Brain microvascular endothelial cell (primary cell): ENCODE data around the gene CCSAP.

Experiments
- DNase-seq: peaks from one replicate; pipeline ENCODE4 v3.0.0-alpha.2; 2020
- H3K27ac ChIP-seq: fragments of 250-450 bp; sonication (Bioruptor Pico); 2 replicates; pipeline ENCODE4 v1.5.1; 2020; ENCODE audit warnings: mild to moderate bottlenecking, moderate library complexity
- H3K27me3 ChIP-seq: fragments of 250-450 bp; sonication (Bioruptor Pico); replicated peaks from 2 replicates; pipeline ENCODE4 v1.5.1; 2020; ENCODE audit warnings: mild to moderate bottlenecking
- H3K36me3 ChIP-seq: fragments of 250-450 bp; sonication (Bioruptor Pico); replicated peaks from 2 replicates; pipeline ENCODE4 v1.5.1; 2020; ENCODE audit warnings: mild to moderate bottlenecking
- H3K4me3 ChIP-seq: 2 replicates; pipeline ENCODE4 v1.5.1; 2011; ENCODE audit warnings: low read depth, mild to moderate bottlenecking, control low read depth, low read length, moderate library complexity
- CTCF ChIP-seq: IDR thresholded peaks from 2 replicates; pipeline ENCODE4 v1.5.1; 2011; ENCODE audit warnings: low read depth, mild to moderate bottlenecking, moderate library complexity, low read length, control low read depth, inconsistent platforms; ENCODE audit errors: missing control alignments
- in situ Hi-C: cut with HindIII; loops from 2 replicates; pipeline ENCODE4 v1.10.0; 2017; ENCODE audit warnings: low sequenced_read_pairs, low pct_ligation_motif_present

Gene CCSAP, protein sequence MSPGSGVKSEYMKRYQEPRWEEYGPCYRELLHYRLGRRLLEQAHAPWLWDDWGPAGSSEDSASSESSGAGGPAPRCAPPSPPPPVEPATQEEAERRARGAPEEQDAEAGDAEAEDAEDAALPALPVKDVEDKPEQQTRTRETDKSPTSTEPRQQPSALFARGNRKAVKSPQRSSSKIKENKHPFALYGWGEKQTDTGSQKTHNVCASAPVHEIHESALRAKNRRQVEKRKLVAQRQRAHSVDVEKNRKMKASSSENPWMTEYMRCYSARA

GRCh38 chr1:229342656-229343569 is at the start of gene CCSAP:
TSS of gene CCSAP (minus strand) at chr1:229343047. CDS start at chr1:229342465, 582 bp downstream.
- no peak for TF ChIP-seq CTCF

DNA sequence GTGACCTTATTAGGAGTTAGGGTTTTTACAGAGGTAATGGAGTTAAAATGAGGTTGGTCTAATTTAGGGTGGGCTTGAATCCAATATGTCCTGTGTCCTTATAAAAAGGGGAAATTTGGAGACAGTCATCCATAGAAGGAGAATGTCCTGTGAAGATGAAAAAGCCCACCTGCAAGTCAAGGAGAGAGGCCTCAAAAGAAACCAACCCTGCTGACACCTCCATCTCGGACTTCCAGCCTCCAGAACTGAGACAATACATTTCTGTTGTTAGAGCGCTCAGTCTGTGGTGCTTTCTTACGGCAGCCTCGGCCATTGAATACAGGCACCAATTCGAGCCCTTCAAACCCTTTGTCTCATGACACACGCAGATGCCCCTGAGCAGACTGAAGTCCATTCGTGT is 47.3 kb upstream of the CCSAP start:
- H3K27ac ChIP-seq = no peak overlapping the region
- in situ Hi-C loops = no loop called here
- no peaks in the 10 kb centered on the region for H3K27me3 ChIP-seq
- no peaks in the 10 kb centered on the region for H3K36me3 ChIP-seq
- no peak for TF ChIP-seq CTCF
- H3K4me3 ChIP-seq = no peak overlapping the region
- no peak for DNase-seq

More at GRCh38 chr1:229342656-229343569, at the start of gene CCSAP:
- in situ Hi-C loops = no loop called here
- Histone ChIP-seq H3K27ac (peak within 1 kb of the TSS; percentile 14), H3K36me3 (no peaks in the 10 kb centered on the region), H3K4me3 (peak within 1 kb of the TSS; percentile 77), H3K27me3 (no peaks in the 10 kb centered on the region)
- no peak for DNase-seq

GRCh38 chr1:229388897-229389580 is 46.2 kb upstream of the CCSAP start:
- Histone ChIP-seq H3K27ac (peak overlapping the region; percentile 8), H3K36me3 (no peaks in the 10 kb centered on the region), H3K4me3 (no peak overlapping the region), H3K27me3 (no peaks in the 10 kb centered on the region)
- no peak for TF ChIP-seq CTCF
- in situ Hi-C loops = no loop called here
- DNase-seq = peak; percentile 22

DNA sequence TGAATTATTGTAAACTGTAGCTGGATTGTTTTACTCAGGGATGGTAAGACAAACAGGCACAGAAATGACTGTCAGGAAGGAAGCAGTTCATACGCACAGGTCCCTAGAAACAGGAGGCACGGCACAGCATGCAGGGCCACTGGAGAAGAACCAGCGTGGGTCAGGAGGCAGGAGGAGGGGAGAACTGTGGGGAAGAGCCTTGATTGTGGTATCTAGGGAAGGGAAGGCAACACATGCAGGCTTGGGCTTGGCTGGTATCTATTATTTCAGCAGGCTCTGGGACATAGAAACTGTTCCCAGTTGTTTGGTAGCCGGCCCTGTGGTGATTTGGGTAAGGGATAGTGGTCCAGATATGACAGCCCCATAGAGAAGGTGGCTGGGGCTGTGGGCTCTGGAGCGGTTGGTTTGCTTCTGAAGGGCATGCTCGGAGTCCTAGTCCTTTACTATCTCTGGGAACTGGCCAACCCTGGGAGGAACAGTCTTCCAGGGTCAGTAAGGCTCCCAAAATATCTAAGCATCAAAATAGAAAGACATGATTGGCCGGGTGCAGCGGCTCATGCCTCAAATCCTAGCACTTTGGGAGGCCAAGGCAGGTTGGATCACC is 43.1 kb upstream of the CCSAP start:
- H3K4me3 ChIP-seq = no peak overlapping the region
- in situ Hi-C loops = no loop called here
- DNase-seq = no peak
- TF ChIP-seq CTCF = no peak
- H3K27me3 ChIP-seq = no peaks in the 10 kb centered on the region
- no peaks in the 10 kb centered on the region for H3K36me3 ChIP-seq
- H3K27ac ChIP-seq = no peak overlapping the region

DNA sequence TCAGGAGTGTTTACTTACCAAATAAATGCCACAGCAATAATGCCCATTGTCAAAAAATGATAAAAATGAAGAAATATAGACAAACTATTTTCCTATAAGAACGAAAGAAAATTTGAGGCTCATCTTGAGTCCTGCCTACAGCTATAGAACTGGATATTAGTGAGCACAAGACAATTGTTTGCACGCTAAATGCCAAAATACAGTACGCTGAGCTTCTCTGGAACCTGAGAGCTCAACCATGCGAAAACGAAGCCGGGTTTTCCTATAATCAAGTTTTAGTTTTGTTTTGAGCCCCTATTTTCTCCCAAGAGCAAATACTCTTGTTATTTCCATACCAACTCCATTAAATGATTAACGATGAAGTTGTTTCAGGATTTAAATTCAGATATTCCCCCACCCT is 42.0 kb upstream of the CCSAP start:
- in situ Hi-C loops = no loop called here
- no peak for DNase-seq
- no peak for TF ChIP-seq CTCF

More for the DNA sequence above, 42.0 kb upstream of the CCSAP start:
- no peak overlapping the region for H3K27ac ChIP-seq
- no peaks in the 10 kb centered on the region for H3K36me3 ChIP-seq
- no peaks in the 10 kb centered on the region for H3K27me3 ChIP-seq
- no peak overlapping the region for H3K4me3 ChIP-seq
